HG03025 (cell line): ENCODE results near the gene STK32B.
"Not testable (repeated sequence)": the region's sequence is repeated elsewhere in the genome, so short reads cannot be mapped to it uniquely, and the experiment has no call there.

Source experiments
- ATAC-seq: cut with Tn5 transposase; IDR thresholded peaks from one replicate; pipeline ENCODE4 v1.9.1; 2021; ENCODE audit warnings: mild to moderate bottlenecking, moderate library complexity; ENCODE audit not compliant: unreplicated experiment, low FRiP score

STK32B gene

GRCh38 chr4:5156682-5157081 lies 105.4 kb downstream of the STK32B start:
- ATAC-seq, result no peak

- no peak for ATAC-seq
These were observed 106.8 kb downstream of the STK32B start for GRCh38 chr4:5157791-5158770.

GRCh38 chr4:5158825-5159224 lies 107.5 kb downstream of the STK32B start:
- ATAC-seq, result no peak

- no peak for ATAC-seq
These were observed 109.4 kb downstream of the STK32B start for GRCh38 chr4:5160668-5161067.

- no peak for ATAC-seq
These were observed 111.7 kb downstream of the STK32B start for GRCh38 chr4:5162909-5163508.

- no peak for ATAC-seq
These were observed 113.1 kb downstream of the STK32B start for GRCh38 chr4:5164221-5164912.

- ATAC-seq, result no peak
These were observed 114.4 kb downstream of the STK32B start for GRCh38 chr4:5165420-5166369.

GRCh38 chr4:5166377-5166776 lies 115.1 kb downstream of the STK32B start:
- no peak for ATAC-seq

- ATAC-seq, result no peak
These were observed 117.6 kb downstream of the STK32B start for GRCh38 chr4:5168891-5169290.

GRCh38 chr4:5175836-5176235 lies 124.6 kb downstream of the STK32B start:
- ATAC-seq, result not testable (repeated sequence)

- ATAC-seq, result no peak
These were observed 133.3 kb downstream of the STK32B start for GRCh38 chr4:5184606-5185005.

- no peak for ATAC-seq
These were observed 134.3 kb downstream of the STK32B start for GRCh38 chr4:5185551-5185950.

- no peak for ATAC-seq
These were observed 135.2 kb downstream of the STK32B start for GRCh38 chr4:5186271-5187064.

GRCh38 chr4:5188130-5188529 lies 136.8 kb downstream of the STK32B start:
- ATAC-seq, result no peak

- ATAC-seq, result no peak
These were observed 140.6 kb downstream of the STK32B start for GRCh38 chr4:5191831-5192230.

GRCh38 chr4:5192271-5192670 lies 141.0 kb downstream of the STK32B start:
- ATAC-seq, result no peak

- no peak for ATAC-seq
These were observed 141.4 kb downstream of the STK32B start for GRCh38 chr4:5192678-5193077.

- ATAC-seq, result no peak
These were observed 147.6 kb downstream of the STK32B start for GRCh38 chr4:5198656-5199541.
